HEK293 (cell line): ENCODE data around the gene IRF1.

Source experiments
- CTCF ChIP-seq: fragments of 450-650 bp; formaldehyde crosslinking; IDR thresholded peaks from 2 replicates; pipeline ENCODE4 v1.5.1; 2016; ENCODE audit warnings: missing biosample characterization, missing genetic modification characterization
- HOXA7 ChIP-seq: sonication (generic); formaldehyde crosslinking; IDR thresholded peaks from 2 replicates; pipeline ENCODE4 v1.8.1; 2022; ENCODE audit warnings: missing genetic modification reagents, borderline replicate concordance
- KLF9 ChIP-seq: fragments of 450-650 bp; formaldehyde crosslinking; IDR thresholded peaks from 2 replicates; pipeline ENCODE4 v1.5.1; 2016; ENCODE audit warnings: missing biosample characterization, missing genetic modification characterization, low read depth
- TCF7L2 ChIP-seq: IDR thresholded peaks from 2 replicates; pipeline ENCODE4 v1.6.1; 2011; ENCODE audit warnings: low read depth, mild to moderate bottlenecking, inconsistent platforms, low read length, moderate library complexity, borderline replicate concordance
- ZBTB7A ChIP-seq: fragments of 450-650 bp; formaldehyde crosslinking; IDR thresholded peaks from 2 replicates; pipeline ENCODE4 v1.5.1; 2016; ENCODE audit warnings: low read depth, missing biosample characterization, missing genetic modification characterization
- ZNF350 ChIP-seq: fragments of 450-650 bp; formaldehyde crosslinking; IDR thresholded peaks from 2 replicates; pipeline ENCODE4 v1.5.0; 2017; ENCODE audit warnings: missing biosample characterization, mild to moderate bottlenecking, missing genetic modification characterization
- ZNF48 ChIP-seq: fragments of 450-650 bp; formaldehyde crosslinking; IDR thresholded peaks from 2 replicates; pipeline ENCODE4 v1.5.1; 2016; ENCODE audit warnings: missing biosample characterization, missing genetic modification characterization
- ZXDB ChIP-seq: fragments of 450-650 bp; formaldehyde crosslinking; IDR thresholded peaks from 2 replicates; pipeline ENCODE4 v1.5.1; 2016; ENCODE audit warnings: missing biosample characterization, missing genetic modification characterization

GRCh38 chr5:132460846-132461568 lies 29.6 kb downstream of the IRF1 start:
- TF ChIP-seq CTCF: no peak
- no peak for TF ChIP-seq HOXA7 (CRISPR knock-in tag)
- TF ChIP-seq ZNF350 (tag by site-specific recombination): no peak
- no peak for TF ChIP-seq KLF9 (tag by site-specific recombination)
- TF ChIP-seq ZNF48 (tag by site-specific recombination): no peak
- TF ChIP-seq ZBTB7A (tag by site-specific recombination): no peak
- TF ChIP-seq ZXDB: no peak
- TF ChIP-seq TCF7L2: no peak
